ENCODE results near the gene SLC35D1.
"Not testable (repeated sequence)": the region's sequence is repeated elsewhere in the genome, so short reads cannot be mapped to it uniquely, and the experiment has no call there.

DNA sequence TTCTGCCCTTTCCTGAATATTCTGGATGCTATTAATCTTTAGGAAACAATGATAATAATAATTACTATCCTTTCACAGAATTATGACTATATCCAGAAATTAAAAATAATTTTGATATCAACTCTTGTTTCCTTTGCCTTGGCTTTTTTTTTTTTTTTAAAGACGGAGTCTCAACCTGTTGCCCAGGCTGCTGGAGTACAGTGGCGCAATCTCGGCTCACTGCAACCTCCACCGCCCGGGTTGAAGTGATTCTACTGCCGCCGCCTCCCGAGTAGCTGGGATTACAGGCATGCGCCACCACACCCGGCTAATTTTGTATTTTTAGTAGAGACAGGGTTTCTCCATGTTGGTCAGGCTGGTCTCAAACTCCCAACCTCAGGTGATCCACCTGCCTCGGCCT, 74.3 kb downstream of the SLC35D1 start:
- TF ChIP-seq, protein P1, sequence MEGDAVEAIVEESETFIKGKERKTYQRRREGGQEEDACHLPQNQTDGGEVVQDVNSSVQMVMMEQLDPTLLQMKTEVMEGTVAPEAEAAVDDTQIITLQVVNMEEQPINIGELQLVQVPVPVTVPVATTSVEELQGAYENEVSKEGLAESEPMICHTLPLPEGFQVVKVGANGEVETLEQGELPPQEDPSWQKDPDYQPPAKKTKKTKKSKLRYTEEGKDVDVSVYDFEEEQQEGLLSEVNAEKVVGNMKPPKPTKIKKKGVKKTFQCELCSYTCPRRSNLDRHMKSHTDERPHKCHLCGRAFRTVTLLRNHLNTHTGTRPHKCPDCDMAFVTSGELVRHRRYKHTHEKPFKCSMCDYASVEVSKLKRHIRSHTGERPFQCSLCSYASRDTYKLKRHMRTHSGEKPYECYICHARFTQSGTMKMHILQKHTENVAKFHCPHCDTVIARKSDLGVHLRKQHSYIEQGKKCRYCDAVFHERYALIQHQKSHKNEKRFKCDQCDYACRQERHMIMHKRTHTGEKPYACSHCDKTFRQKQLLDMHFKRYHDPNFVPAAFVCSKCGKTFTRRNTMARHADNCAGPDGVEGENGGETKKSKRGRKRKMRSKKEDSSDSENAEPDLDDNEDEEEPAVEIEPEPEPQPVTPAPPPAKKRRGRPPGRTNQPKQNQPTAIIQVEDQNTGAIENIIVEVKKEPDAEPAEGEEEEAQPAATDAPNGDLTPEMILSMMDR (conservative IDR thresholded peaks at IDR 0.05; ENCODE audit: low read length), result not testable (repeated sequence)
- not testable (repeated sequence) for TF ChIP-seq EZH2phosphoT487 (IDR thresholded peaks at IDR 0.05; ENCODE audit: borderline replicate concordance, low read depth, low read length)
